ENCODE data around the gene HERPUD2. TPM values are rescaled to one million over a fixed set of nuclear protein-coding genes. Genes with fewer than 3 reads are reported as not detected.

The HERPUD2 gene
- total RNA-seq, 2 donors from 2014 or later = 24.3 to 59.2 TPM

DNA sequence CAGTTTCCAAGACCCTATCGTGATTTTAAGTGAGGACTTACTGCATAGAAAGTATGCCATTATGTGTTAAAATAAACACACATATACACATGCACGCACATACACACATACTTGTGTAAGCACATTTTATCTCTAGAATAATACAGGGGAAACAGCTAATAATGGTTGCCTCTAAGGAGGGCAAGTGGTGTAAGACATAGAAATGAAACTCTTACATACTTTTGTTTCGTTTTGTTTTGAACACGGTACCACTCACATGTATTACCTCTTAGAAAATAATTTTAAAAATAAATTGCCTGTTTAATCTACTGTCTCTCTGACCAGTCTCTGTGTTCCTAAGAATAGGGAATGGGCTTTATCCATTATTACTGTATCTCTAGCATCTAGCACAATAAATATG, 49.2 kb downstream of the HERPUD2 start:
- no peak for TF ChIP-seq CTCF (IDR thresholded peaks at IDR 0.05)

GRCh38 chr7:35630024-35630972, 64.6 kb downstream of the HERPUD2 start:
- Histone ChIP-seq H3K36me3 (peaks cover 34% of the 10 kb centered on the region), H3K4me1 (ENCODE audit: control insufficient read depth in 1 of 2, low read depth in 2 of 2) (no peaks in the 10 kb centered on the region), H3K27me3 (replicated peaks; ENCODE audit: insufficient read depth) (no peaks in the 10 kb centered on the region), H3K27ac (no peak overlapping the region), H3K4me3 (no peak overlapping the region), H3K9me3 (no peaks in the 10 kb centered on the region)
- ATAC-seq (ENCODE audit: insufficient number of reproducible peaks, low FRiP score, low read depth) (no peak), DNase-seq (ENCODE audit: low spot score) (no peak)
- no peak for TF ChIP-seq CTCF (IDR thresholded peaks at IDR 0.05)

More for the DNA sequence above, 49.2 kb downstream of the HERPUD2 start:
- ATAC-seq (ENCODE audit: insufficient number of reproducible peaks, low FRiP score, low read depth) (no peak), DNase-seq (ENCODE audit: low spot score) (no peak)
- H3K27me3 ChIP-seq (replicated peaks; ENCODE audit: insufficient read depth) = no peaks in the 10 kb centered on the region
- no peaks in the 10 kb centered on the region for H3K9me3 ChIP-seq
- H3K4me1 ChIP-seq (ENCODE audit: control insufficient read depth in 1 of 2, low read depth in 2 of 2) = peaks cover 29 to 41% of the 10 kb centered on the region in 2 donors
- no peak overlapping the region for H3K27ac ChIP-seq
- H3K4me3 ChIP-seq = no peak overlapping the region
- peaks cover 3% of the 10 kb centered on the region for H3K36me3 ChIP-seq

DNA sequence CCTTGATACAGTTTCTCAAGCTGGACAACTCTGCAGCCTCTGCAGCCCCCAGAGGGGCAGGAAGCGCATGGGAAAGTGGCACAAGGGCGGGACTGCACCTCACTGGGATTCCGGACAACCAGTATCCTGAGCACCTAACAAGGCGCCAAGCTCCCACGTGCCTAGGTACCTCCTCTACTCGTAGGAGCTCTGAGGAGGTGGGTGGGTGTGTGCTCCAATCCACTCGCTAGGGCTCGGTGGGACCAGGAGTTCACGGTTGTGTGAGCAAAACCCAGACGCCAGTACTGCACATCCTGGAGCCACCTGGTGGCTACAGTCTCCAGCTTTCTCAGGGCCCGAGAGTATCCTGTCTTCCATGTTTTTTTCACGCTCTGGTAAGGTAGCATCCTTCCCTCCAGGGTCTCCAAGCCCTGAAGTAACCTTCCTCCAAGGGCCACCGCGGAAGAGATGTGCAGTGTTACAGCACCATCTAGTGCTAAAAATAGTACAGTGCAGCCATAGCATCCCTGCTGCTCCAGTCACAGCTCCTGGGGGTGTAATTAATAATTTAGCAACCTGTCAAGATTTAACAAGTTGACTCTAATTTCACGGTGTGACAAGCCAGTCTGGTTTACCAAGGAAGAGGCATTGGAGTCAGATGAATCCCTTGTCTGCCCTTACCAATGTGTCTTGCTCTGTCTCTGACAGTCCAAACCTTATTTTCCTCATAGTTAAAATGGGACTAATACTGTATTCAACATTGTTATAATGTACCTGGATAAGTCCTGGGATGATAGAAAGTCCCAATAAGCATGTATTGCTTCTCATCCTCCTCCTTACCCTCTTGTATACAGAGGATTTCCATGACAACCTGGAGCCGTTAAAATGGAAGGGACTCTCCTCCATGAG, 70.4 kb downstream of the HERPUD2 start:
- Histone ChIP-seq H3K36me3 (peaks cover 11% of the 10 kb centered on the region), H3K4me3 (no peak overlapping the region), H3K27ac (no peak overlapping the region), H3K4me1 (ENCODE audit: control insufficient read depth in 1 of 2, low read depth in 2 of 2) (no peaks in the 10 kb centered on the region), H3K27me3 (replicated peaks; ENCODE audit: insufficient read depth) (no peaks in the 10 kb centered on the region), H3K9me3 (no peaks in the 10 kb centered on the region)
- peak; percentile 62 for TF ChIP-seq CTCF (IDR thresholded peaks at IDR 0.05)
- no peak for ATAC-seq (ENCODE audit: insufficient number of reproducible peaks, low FRiP score, low read depth)
- DNase-seq (ENCODE audit: low spot score) = no peak

- no peaks in the 10 kb centered on the region for H3K4me1 ChIP-seq (ENCODE audit: control insufficient read depth in 1 of 2, low read depth in 2 of 2)
- no peak overlapping the region for H3K27ac ChIP-seq
- DNase-seq (ENCODE audit: low spot score) (no peak), ATAC-seq (ENCODE audit: insufficient number of reproducible peaks, low FRiP score, low read depth) (no peak)
- no peak for TF ChIP-seq CTCF (IDR thresholded peaks at IDR 0.05)
- peaks cover 4% of the 10 kb centered on the region for H3K36me3 ChIP-seq
- H3K4me3 ChIP-seq = no peak overlapping the region
- no peaks in the 10 kb centered on the region for H3K9me3 ChIP-seq
- no peaks in the 10 kb centered on the region for H3K27me3 ChIP-seq (replicated peaks; ENCODE audit: insufficient read depth)
These were observed 71.6 kb downstream of the HERPUD2 start for GRCh38 chr7:35623381-35623780.

- DNase-seq (ENCODE audit: low spot score) = no peak
- Histone ChIP-seq H3K4me3 (no peak overlapping the region), H3K27me3 (replicated peaks; ENCODE audit: insufficient read depth) (no peaks in the 10 kb centered on the region), H3K36me3 (no peaks in the 10 kb centered on the region), H3K4me1 (ENCODE audit: control insufficient read depth in 1 of 2, low read depth in 2 of 2) (no peaks in the 10 kb centered on the region), H3K27ac (no peak overlapping the region), H3K9me3 (no peaks in the 10 kb centered on the region)
- TF ChIP-seq CTCF (IDR thresholded peaks at IDR 0.05) = no peak
- ATAC-seq (ENCODE audit: insufficient number of reproducible peaks, low FRiP score, low read depth) = no peak
These were observed 75.1 kb downstream of the HERPUD2 start for GRCh38 chr7:35619863-35620262.

All from thoracic aorta (tissue), 2 donors.